DOHH2 (cell line): ENCODE data around the gene ATG12.

Experiments used
- CTCF ChIP-seq: fragments of 200-600 bp; sonication (generic); IDR thresholded peaks from one replicate; pipeline ENCODE4 v1.5.1; 2014; ENCODE audit warnings: antibody characterized with exemption, mild to moderate bottlenecking, low read depth, low read length; ENCODE audit not compliant: poor library complexity, severe bottlenecking
- EZH2phosphoT487 ChIP-seq: fragments of 200-600 bp; sonication (generic); IDR thresholded peaks from 2 replicates; pipeline ENCODE4 v1.6.1; 2017; ENCODE audit warnings: borderline replicate concordance, mild to moderate bottlenecking, antibody characterized with exemption, low read length, moderate library complexity, mixed read lengths

GRCh38 chr5:115809946-115810345 lies 31.4 kb downstream of the ATG12 start:
- TF ChIP-seq CTCF (no peak), EZH2phosphoT487 (no peak)
